K562 (cell line): ENCODE measurements around the gene INO80. TPM values are rescaled to one million over a fixed set of nuclear protein-coding genes. Genes with fewer than 3 reads are reported as not detected.

Experiments
- ARID1B ChIP-seq: fragments of 450-650 bp; IDR thresholded peaks from 2 replicates; pipeline ENCODE4 v1.6.1; 2016; ENCODE audit warnings: antibody characterized with exemption, mild to moderate bottlenecking, inconsistent platforms
- CBFA2T2 ChIP-seq: fragments of 450-650 bp; conservative IDR thresholded peaks from 2 replicates; pipeline ENCODE4 v1.6.1; 2017; ENCODE audit warnings: mild to moderate bottlenecking
- CBFA2T3 ChIP-seq: fragments of 450-650 bp; IDR thresholded peaks from 2 replicates; pipeline ENCODE4 v1.6.1; 2017
- CXXC5 ChIP-seq: fragments of 250-450 bp; sonication (Bioruptor Pico); IDR thresholded peaks from 2 replicates; pipeline ENCODE4 v1.8.0; 2022; ENCODE audit warnings: inconsistent platforms, mild to moderate bottlenecking, moderate library complexity
- ESRRB ChIP-seq: fragments of 250-450 bp; sonication (Bioruptor Pico); IDR thresholded peaks from 2 replicates; pipeline ENCODE4 v1.5.0; 2020; ENCODE audit warnings: mild to moderate bottlenecking, moderate library complexity, borderline replicate concordance
- HOXB6 ChIP-seq: fragments of 250-450 bp; sonication (Bioruptor Pico); IDR thresholded peaks from 2 replicates; pipeline ENCODE4 v1.5.1; 2022; ENCODE audit warnings: mild to moderate bottlenecking, borderline replicate concordance
- ILK ChIP-seq: fragments of 450-650 bp; IDR thresholded peaks from 2 replicates; pipeline ENCODE4 v1.6.1; 2016; ENCODE audit warnings: missing genetic modification characterization, low read depth, mild to moderate bottlenecking, missing compliant biosample characterization, moderate library complexity, borderline replicate concordance
- LEF1 ChIP-seq: fragments of 450-650 bp; IDR thresholded peaks from 2 replicates; pipeline ENCODE4 v1.6.1; 2016; ENCODE audit warnings: mild to moderate bottlenecking
- MTA2 ChIP-seq: fragments of 450-650 bp; IDR thresholded peaks from 2 replicates; pipeline ENCODE4 v1.6.1; 2016; ENCODE audit warnings: low read depth
- PHTF2 ChIP-seq: fragments of 250-450 bp; sonication (Bioruptor Pico); IDR thresholded peaks from 2 replicates; pipeline ENCODE4 v1.5.0; 2021; ENCODE audit warnings: mild to moderate bottlenecking
- SRF ChIP-seq, 2 experiments: fragments of 250-450, 450-650 bp in 1 of 2; sonication (Bioruptor Pico) in 1 of 2; sonication (generic) in 1 of 2; formaldehyde crosslinking; IDR thresholded peaks; 2 replicates each; pipeline versions ENCODE4 v1.5.0 to v1.5.1; 2020 to 2022; ENCODE audit warnings: mild to moderate bottlenecking in 1 of 2, missing genetic modification reagents in 1 of 2
- TCF7L2 ChIP-seq: fragments of 150-350 bp; IDR thresholded peaks from 2 replicates; pipeline ENCODE4 v1.6.1; 2016; ENCODE audit warnings: low read depth, mild to moderate bottlenecking, low read length, moderate library complexity
- ZBTB7A ChIP-seq: IDR thresholded peaks from 2 replicates; pipeline ENCODE4 v1.6.1; 2011; ENCODE audit warnings: low read depth, mild to moderate bottlenecking, low read length, moderate library complexity, borderline replicate concordance; ENCODE audit not compliant: control insufficient read depth
- polyA plus RNA-seq, 8 experiments: library from polyadenylated mRNA; depleted of rRNA in 4 of 8; stranded (reverse) in 5 of 8; unstranded in 3 of 8; fragments of >200 nt; fragmentation: Nextera tagmentation in 2 of 8; fragmentation: Illumina TruSeq in 1 of 8; extraction: Ambion mirVana in 2 of 8; extraction: Trizol in 1 of 8; gene quantifications; 2 replicates each; pipeline versions ENCODE4 v1.2.1 to v1.2.3, GENCODE V29; 2011 to 2014; ENCODE audit warnings: inconsistent platforms in 1 of 8, missing spikeins in 1 of 8
- total RNA-seq, 7 experiments: library from RNA; depleted of rRNA in 6 of 7; stranded (reverse); fragments of >200 nt in 6 of 7; fragmentation: Illumina TruSeq in 2 of 7; extraction: Trizol in 2 of 7; gene quantifications; 2 replicates each; pipeline versions ENCODE4 v1.2.1 to v1.2.3, GENCODE V29; 2011 to 2021; ENCODE audit warnings: low replicate concordance in 1 of 7
- TF ChIP-seq, protein P1 (sequence below), 2 experiments: fragments of 450-650 bp; IDR thresholded peaks; 2 replicates each; pipeline ENCODE4 v1.6.1; 2016; ENCODE audit warnings: mild to moderate bottlenecking in 2 of 2, borderline replicate concordance in 1 of 2, low read depth in 1 of 2, moderate library complexity in 1 of 2
- TF ChIP-seq, protein P2 (sequence below): sonication (generic); formaldehyde crosslinking; IDR thresholded peaks from 2 replicates; pipeline ENCODE4 v1.8.0; 2023; ENCODE audit warnings: mild to moderate bottlenecking, missing genetic modification reagents

Gene INO80
- total and polyA plus RNA-seq, 9 of the 15 experiments (the other 6 are each of a cell fraction or from before 2014, with no cell fraction given): 1.1 to 25.7 (median 19.9) TPM

DNA sequence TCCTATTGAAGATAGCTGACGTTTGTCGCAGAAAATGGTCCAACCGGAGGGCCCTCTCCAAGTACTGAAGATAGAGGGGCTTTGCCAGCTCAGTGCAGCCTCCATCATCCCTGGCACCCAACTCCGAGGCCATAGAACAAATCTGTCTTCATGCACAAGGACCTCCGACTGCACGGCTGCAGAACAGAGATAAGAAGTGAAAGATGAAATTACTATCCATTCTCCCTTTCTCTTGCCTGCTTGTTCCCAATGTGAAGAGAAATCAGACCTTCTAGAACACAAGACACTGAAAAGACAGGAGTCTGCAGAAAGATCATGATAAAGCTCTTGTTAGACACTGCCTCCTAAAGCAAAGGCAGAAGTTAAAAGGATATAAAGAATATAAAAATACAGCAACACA is 19.9 kb downstream of the INO80 start (continued):
- TF ChIP-seq, protein P1, sequence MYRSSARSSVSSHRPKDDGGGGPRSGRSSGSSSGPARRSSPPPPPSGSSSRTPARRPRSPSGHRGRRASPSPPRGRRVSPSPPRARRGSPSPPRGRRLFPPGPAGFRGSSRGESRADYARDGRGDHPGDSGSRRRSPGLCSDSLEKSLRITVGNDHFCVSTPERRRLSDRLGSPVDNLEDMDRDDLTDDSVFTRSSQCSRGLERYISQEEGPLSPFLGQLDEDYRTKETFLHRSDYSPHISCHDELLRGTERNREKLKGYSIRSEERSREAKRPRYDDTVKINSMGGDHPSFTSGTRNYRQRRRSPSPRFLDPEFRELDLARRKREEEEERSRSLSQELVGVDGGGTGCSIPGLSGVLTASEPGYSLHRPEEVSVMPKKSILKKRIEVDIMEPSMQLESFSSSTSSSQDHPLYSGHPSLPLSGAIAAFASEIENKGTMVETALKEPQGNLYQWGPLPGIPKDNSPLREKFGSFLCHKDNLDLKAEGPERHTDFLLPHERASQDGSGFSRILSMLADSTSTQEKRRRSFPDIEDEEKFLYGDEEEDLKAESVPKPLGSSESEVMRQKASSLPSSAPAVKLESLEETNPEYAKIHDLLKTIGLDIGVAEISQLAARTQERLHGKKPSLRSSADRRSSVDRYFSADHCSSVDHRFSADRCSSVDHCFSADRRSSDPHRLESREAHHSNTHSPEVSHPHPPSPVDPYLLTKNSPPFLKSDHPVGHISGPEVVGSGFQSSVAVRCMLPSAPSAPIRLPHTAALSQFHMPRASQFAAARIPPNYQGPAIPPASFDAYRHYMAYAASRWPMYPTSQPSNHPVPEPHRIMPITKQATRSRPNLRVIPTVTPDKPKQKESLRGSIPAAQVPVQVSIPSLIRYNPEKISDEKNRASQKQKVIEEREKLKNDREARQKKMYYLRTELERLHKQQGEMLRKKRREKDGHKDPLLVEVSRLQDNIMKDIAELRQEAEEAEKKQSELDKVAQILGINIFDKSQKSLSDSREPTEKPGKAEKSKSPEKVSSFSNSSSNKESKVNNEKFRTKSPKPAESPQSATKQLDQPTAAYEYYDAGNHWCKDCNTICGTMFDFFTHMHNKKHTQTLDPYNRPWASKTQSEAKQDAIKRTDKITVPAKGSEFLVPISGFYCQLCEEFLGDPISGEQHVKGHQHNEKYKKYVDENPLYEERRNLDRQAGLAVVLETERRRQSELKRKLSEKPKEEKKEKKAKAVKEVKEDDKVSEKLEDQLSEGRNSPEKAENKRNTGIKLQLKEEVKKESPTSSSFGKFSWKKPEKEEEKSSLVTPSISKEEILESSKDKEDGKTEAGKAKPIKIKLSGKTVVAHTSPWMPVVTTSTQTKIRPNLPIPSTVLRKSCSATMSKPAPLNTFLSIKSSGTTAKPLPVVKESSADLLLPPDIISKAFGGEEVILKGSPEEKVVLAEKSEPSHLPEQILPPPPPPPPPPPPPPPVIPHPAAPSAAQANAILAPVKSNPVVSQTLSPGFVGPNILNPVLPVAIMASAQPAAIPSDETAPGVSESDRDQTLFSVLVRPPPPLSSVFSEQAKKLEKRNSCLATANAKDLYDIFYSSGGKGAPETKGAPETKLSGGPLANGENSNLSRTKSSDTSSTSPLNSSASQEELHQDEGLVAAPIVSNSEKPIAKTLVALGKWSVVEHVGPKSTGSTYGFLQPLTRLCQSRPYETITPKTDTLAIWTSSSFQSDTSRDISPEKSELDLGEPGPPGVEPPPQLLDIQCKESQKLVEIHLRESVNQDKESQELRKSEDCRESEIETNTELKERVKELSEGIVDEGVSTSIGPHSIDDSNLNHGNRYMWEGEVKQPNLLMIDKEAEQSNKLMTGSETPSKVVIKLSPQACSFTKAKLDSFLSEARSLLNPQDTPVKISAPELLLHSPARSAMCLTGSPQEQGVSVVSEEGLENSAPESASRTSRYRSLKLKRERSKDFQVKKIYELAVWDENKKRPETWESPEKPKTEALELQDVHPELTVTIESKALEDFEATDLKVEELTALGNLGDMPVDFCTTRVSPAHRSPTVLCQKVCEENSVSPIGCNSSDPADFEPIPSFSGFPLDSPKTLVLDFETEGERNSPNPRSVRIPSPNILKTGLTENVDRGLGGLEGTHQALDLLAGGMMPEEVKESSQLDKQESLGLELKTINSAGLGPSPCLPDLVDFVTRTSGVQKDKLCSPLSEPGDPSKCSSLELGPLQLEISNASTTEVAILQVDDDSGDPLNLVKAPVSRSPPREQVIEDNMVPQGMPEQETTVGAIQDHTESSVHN (IDR thresholded peaks at IDR 0.05; ENCODE audit: borderline replicate concordance in 1 of 2, low read depth in 1 of 2): no peak
- TF ChIP-seq HOXB6 (CRISPR knock-in tag): no peak
- no peak for TF ChIP-seq LEF1
- TF ChIP-seq ZBTB7A: no peak
- peak; percentile 75 for TF ChIP-seq ARID1B
- TF ChIP-seq, protein P2, sequence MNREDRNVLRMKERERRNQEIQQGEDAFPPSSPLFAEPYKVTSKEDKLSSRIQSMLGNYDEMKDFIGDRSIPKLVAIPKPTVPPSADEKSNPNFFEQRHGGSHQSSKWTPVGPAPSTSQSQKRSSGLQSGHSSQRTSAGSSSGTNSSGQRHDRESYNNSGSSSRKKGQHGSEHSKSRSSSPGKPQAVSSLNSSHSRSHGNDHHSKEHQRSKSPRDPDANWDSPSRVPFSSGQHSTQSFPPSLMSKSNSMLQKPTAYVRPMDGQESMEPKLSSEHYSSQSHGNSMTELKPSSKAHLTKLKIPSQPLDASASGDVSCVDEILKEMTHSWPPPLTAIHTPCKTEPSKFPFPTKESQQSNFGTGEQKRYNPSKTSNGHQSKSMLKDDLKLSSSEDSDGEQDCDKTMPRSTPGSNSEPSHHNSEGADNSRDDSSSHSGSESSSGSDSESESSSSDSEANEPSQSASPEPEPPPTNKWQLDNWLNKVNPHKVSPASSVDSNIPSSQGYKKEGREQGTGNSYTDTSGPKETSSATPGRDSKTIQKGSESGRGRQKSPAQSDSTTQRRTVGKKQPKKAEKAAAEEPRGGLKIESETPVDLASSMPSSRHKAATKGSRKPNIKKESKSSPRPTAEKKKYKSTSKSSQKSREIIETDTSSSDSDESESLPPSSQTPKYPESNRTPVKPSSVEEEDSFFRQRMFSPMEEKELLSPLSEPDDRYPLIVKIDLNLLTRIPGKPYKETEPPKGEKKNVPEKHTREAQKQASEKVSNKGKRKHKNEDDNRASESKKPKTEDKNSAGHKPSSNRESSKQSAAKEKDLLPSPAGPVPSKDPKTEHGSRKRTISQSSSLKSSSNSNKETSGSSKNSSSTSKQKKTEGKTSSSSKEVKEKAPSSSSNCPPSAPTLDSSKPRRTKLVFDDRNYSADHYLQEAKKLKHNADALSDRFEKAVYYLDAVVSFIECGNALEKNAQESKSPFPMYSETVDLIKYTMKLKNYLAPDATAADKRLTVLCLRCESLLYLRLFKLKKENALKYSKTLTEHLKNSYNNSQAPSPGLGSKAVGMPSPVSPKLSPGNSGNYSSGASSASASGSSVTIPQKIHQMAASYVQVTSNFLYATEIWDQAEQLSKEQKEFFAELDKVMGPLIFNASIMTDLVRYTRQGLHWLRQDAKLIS (CRISPR knock-in tag): no peak
- peak; percentile 35; the same call in 1 of the 2 replicates for TF ChIP-seq CBFA2T2
- peak; percentile 43; the same call in 1 of the 2 replicates for TF ChIP-seq MTA2
- TF ChIP-seq CBFA2T3: peak; percentile 66
- TF ChIP-seq TCF7L2: no peak
- no peak for TF ChIP-seq SRF (CRISPR knock-in tag; IDR thresholded peaks at IDR 0.05)
- TF ChIP-seq CXXC5: 0 out of 2 replicates have a peak, but pooled peaks have one; percentile 36
- TF ChIP-seq ILK (tag): no peak
- TF ChIP-seq PHTF2 (CRISPR knock-in tag): no peak
- no peak for TF ChIP-seq ESRRB (CRISPR knock-in tag)
